Mucosa of descending colon (tissue), 3 donors: ENCODE data around the gene TRIM65. TPM values are rescaled to one million over a fixed set of nuclear protein-coding genes. Genes with fewer than 3 reads are reported as not detected.

Experiments used
- ATAC-seq: fragments of 200-7000 bp; cut with Tn5 transposase; one replicate; pipeline ENCODE4 v1.9.1; 2020; ENCODE audit warnings: mild to moderate bottlenecking, moderate library complexity
- DNase-seq, 3 donors: peaks; one replicate each; pipeline ENCODE4 v3.0.0-alpha.2; 2020
- H3K36me3 ChIP-seq: fragments of 200-600 bp; one replicate; pipeline ENCODE4 v1.8.0; 2021; ENCODE audit warnings: low read depth, mild to moderate bottlenecking
- H3K4me1 ChIP-seq: fragments of 200-600 bp; one replicate; pipeline ENCODE4 v1.8.0; 2021; ENCODE audit warnings: low read depth, mild to moderate bottlenecking
- H3K4me3 ChIP-seq: fragments of 200-600 bp; one replicate; pipeline ENCODE4 v1.8.0; 2021; ENCODE audit warnings: mild to moderate bottlenecking
- H3K9me3 ChIP-seq: fragments of 200-600 bp; one replicate; pipeline ENCODE4 v1.8.0; 2021; ENCODE audit warnings: mild to moderate bottlenecking
- intact Hi-C, 2 donors: fragments of 100-400 bp; cut with DNase I in 1 of 2; cut with micrococcal nuclease in 1 of 2; formaldehyde crosslinking; loops; one replicate each; pipeline versions ENCODE4 v1.11.0 to v1.11.1; 2022; cut with DNase I, micrococcal nuclease
- long read RNA-seq, 2 donors: library from polyadenylated mRNA; unstranded; transcript quantifications; one replicate each; pipeline ENCODE4 v2.0.0, GENCODE V29; 2019 to 2021
- total RNA-seq, 3 donors: library from RNA; stranded (reverse); fragmentation: NEBNext Ultra II Directional in 2 of 3; extraction: Animal tissue kit (Norgen Biotek cat#: 25700) in 2 of 3; gene quantifications; one replicate each; pipeline versions ENCODE4 v1.2.1 to v1.2.4, GENCODE V29; 2021 to 2023
- TF ChIP-seq, protein P1 (sequence below): fragments of 200-600 bp; IDR thresholded peaks from one replicate; pipeline ENCODE4 v1.8.0; 2022; ENCODE audit warnings: antibody characterized with exemption, mild to moderate bottlenecking
- donor health status: DM: no; HTN: no; CAD: no; lungs with moderate emphysema.
- donor health status: DM: no; HTN: no; CAD: no.
- donor health status: DM: no; HTN: yes; CAD: no.

The TRIM65 gene, protein sequence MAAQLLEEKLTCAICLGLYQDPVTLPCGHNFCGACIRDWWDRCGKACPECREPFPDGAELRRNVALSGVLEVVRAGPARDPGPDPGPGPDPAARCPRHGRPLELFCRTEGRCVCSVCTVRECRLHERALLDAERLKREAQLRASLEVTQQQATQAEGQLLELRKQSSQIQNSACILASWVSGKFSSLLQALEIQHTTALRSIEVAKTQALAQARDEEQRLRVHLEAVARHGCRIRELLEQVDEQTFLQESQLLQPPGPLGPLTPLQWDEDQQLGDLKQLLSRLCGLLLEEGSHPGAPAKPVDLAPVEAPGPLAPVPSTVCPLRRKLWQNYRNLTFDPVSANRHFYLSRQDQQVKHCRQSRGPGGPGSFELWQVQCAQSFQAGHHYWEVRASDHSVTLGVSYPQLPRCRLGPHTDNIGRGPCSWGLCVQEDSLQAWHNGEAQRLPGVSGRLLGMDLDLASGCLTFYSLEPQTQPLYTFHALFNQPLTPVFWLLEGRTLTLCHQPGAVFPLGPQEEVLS
- 10 to 100 TPM; 13.7 to 23.8 (median 15.4) TPM for total RNA-seq
- long read RNA-seq, donor 1, transcript TRIM65-201 (6 exons, 3,439 nt): major isoform, 19 of 53 reads
- long read RNA-seq, donor 1, transcript TRIM65-204 (5 exons, 865 nt): minor isoform, 6 of 53 reads
- long read RNA-seq, donor 1, partial matches to known transcripts: 12 of 53 reads
- long read RNA-seq, donor 1, other reads (novel, unspliced or antisense): 15 of 53 reads
- long read RNA-seq, donor 2, partial matches to known transcripts: 0 of 2 reads
- long read RNA-seq, donor 2, other reads (novel, unspliced or antisense): 1 of 2 reads

DNA sequence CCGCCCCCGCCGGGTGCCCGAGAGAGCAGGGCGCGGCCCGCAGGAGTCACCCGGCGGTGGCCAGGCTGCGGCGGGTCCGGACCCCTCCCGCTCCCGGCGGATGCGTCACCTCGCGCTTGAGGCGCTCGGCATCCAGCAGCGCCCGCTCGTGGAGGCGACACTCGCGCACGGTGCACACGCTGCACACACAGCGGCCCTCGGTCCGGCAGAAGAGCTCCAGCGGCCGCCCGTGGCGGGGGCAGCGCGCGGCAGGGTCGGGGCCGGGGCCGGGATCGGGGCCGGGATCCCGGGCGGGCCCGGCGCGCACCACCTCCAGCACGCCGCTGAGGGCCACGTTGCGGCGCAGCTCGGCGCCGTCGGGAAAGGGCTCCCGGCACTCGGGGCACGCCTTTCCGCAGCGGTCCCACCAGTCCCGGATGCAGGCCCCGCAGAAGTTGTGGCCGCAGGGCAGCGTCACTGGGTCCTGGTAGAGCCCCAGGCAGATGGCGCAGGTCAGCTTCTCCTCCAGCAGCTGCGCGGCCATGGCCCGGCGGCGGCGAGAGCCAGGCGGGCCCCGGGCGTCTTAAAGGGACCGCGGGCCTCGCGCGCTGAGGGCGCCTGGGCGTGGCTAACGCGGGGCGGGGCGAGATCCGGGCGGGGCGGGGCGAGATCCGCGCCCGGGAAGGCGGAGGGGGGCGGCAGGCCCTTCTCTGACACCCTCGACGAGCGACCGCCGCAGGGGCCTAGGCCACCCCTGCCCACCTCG is at the start of gene TRIM65:
TRIM65 (minus strand) TSS at position 537 of the 745 bp plus-strand sequence; CDS start at position 523, 14 bp downstream.
- Histone ChIP-seq H3K36me3 (no peaks in the 10 kb centered on the region), H3K9me3 (no peaks in the 10 kb centered on the region), H3K4me3 (peak within 1 kb of the TSS; percentile 90), H3K4me1 (peaks cover 20% of the 10 kb centered on the region)
- TF ChIP-seq, protein P1, sequence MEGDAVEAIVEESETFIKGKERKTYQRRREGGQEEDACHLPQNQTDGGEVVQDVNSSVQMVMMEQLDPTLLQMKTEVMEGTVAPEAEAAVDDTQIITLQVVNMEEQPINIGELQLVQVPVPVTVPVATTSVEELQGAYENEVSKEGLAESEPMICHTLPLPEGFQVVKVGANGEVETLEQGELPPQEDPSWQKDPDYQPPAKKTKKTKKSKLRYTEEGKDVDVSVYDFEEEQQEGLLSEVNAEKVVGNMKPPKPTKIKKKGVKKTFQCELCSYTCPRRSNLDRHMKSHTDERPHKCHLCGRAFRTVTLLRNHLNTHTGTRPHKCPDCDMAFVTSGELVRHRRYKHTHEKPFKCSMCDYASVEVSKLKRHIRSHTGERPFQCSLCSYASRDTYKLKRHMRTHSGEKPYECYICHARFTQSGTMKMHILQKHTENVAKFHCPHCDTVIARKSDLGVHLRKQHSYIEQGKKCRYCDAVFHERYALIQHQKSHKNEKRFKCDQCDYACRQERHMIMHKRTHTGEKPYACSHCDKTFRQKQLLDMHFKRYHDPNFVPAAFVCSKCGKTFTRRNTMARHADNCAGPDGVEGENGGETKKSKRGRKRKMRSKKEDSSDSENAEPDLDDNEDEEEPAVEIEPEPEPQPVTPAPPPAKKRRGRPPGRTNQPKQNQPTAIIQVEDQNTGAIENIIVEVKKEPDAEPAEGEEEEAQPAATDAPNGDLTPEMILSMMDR: peak; percentile 26
- ATAC-seq (peak; percentile 89), DNase-seq (peak; percentile 84 to 91 (median 91))
- intact Hi-C loops: no loop called here

DNA sequence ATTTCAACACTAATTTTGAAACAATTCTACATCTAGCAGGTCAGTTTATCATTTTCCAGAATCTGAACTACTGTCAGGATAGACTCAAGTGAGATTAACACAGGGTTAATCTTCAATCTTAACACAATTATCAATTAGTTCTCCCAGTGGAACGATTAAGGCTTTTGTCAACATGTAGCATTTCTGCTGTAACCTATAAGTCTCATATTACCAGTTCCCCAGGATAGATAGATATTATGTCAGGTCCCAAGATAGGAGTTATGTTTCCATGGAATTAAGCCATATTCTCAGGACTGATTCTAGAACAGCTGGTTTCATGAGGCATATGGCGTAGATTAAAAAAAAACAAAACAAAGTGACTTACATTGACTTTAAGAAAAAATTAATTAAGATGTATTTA is 48.5 kb upstream of the TRIM65 start:
- Histone ChIP-seq H3K9me3 (no peaks in the 10 kb centered on the region), H3K4me1 (peaks cover 10% of the 10 kb centered on the region), H3K4me3 (no peak overlapping the region), H3K36me3 (peaks cover 7% of the 10 kb centered on the region)
- no peak for DNase-seq
- intact Hi-C loops: no loop called here
- TF ChIP-seq, protein P1: no peak
- ATAC-seq: no peak

DNA sequence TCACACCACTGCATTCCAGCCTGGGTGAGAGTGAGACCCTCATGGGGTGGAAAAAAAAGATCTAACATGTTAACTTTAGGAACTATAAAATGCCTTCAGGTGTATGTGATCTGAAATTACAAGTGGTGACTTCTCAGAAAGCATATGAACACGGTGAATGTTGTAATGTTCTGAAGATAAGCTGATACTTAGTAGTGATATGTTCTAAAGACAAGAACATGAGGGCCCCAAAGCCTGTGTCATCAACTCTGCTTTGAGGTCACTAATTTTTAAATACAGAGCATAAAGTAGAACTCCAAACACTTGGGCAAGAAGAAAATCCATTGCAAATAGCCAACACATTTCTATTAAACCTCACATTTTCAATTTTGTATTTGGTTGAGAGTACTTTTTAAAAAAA is 46.7 kb upstream of the TRIM65 start:
- DNase-seq: no peak
- H3K4me3 ChIP-seq: no peak overlapping the region
- intact Hi-C loops: no loop called here
- TF ChIP-seq, protein P1: no peak
- H3K9me3 ChIP-seq: no peaks in the 10 kb centered on the region
- no peak for ATAC-seq
- peaks cover 10% of the 10 kb centered on the region for H3K4me1 ChIP-seq
- peaks cover 7% of the 10 kb centered on the region for H3K36me3 ChIP-seq

DNA sequence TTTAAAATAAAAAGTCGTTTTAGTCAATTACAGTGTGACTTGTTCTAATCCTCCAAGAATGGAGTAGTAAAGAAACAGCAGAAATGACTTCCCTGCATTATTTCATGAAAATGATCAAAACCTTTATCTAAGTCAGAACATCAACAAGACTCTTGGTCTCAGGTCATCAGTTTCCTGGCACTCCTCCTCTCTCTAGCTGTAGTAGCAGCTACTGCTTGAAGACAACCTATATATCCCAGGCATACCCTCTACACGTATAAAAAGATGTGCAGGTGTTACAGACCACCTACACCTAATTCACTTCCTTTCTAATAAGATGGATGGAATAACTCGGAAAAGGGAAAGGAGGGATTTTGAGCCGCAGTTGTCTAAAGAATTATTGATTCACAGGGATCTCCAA is 45.7 kb upstream of the TRIM65 start:
- TF ChIP-seq, protein P1: no peak
- peaks cover 10% of the 10 kb centered on the region for H3K4me1 ChIP-seq
- ATAC-seq (no peak), DNase-seq (no peak)
- no peaks in the 10 kb centered on the region for H3K9me3 ChIP-seq
- H3K4me3 ChIP-seq: no peak overlapping the region
- intact Hi-C loops: no loop called here
- no peaks in the 10 kb centered on the region for H3K36me3 ChIP-seq

DNA sequence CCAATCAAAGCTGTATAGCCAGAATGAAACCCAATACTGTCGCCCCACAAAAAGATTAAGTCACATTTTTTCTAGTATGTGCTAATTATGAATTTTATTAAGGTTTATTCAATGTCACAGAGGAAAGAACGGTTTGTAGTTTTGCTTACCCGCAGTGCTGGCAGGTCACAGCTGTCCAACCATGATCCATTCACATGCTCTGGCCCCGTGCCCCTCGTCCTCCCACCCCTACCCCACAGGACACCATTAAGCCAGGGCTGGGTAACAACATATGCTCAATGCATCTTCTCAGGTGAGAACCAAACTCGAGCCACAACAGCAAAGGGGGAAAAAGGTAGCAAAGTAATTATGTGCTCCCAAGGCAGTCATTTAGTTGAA is 44.7 kb upstream of the TRIM65 start:
- Histone ChIP-seq H3K9me3 (no peaks in the 10 kb centered on the region), H3K4me3 (no peak overlapping the region), H3K36me3 (no peaks in the 10 kb centered on the region), H3K4me1 (peaks cover 10% of the 10 kb centered on the region)
- TF ChIP-seq, protein P1: no peak
- ATAC-seq (no peak), DNase-seq (peak in 1 of 3 donors; percentile 52)
- intact Hi-C loops: no loop called here
